Prostate gland (tissue), 2 donors: ENCODE measurements around the gene ZNF709. TPM values are rescaled to one million over a fixed set of nuclear protein-coding genes. Genes with fewer than 3 reads are reported as not detected.
"Not testable (repeated sequence)": the region's sequence is repeated elsewhere in the genome, so short reads cannot be mapped to it uniquely, and the experiment has no call there.

Experiments
- DNase-seq: peaks from one replicate; pipeline ENCODE4 v3.0.0-alpha.2; 2019; ENCODE audit warnings: low spot score
- H3K27ac ChIP-seq, 2 donors: fragments of 200-600 bp; sonication (generic); 2 replicates each; pipeline ENCODE4 v1.5.1; 2017 to 2019
- H3K27me3 ChIP-seq: fragments of 200-600 bp; sonication (generic); replicated peaks from 2 replicates; pipeline ENCODE4 v1.5.1; 2019; ENCODE audit not compliant: insufficient read depth
- H3K36me3 ChIP-seq, 2 donors: fragments of 200-600 bp; sonication (generic); 1 replicate in 1 of 2; 2 replicates in 1 of 2; pipeline versions ENCODE4 v1.5.1 to v1.8.1; 2017 to 2019
- H3K4me1 ChIP-seq: fragments of 200-600 bp; sonication (generic); replicated peaks from 2 replicates; pipeline ENCODE4 v1.5.1; 2019
- H3K4me3 ChIP-seq, 2 donors: fragments of 200-600 bp; sonication (generic); 2 replicates each; pipeline ENCODE4 v1.5.1; 2017 to 2019
- H3K9me3 ChIP-seq: fragments of 200-600 bp; sonication (generic); 2 replicates; pipeline ENCODE4 v1.5.1; 2017
- POLR2A ChIP-seq: fragments of 450-650 bp; IDR thresholded peaks from one replicate; pipeline ENCODE4 v1.6.1; 2016; ENCODE audit warnings: antibody characterized with exemption, mild to moderate bottlenecking
- POLR2AphosphoS5 ChIP-seq: sonication (generic); formaldehyde crosslinking; IDR thresholded peaks from one replicate; pipeline ENCODE4 v1.6.1; 2017; ENCODE audit warnings: antibody characterized with exemption
- WGBS: methylation state at CpG from one replicate; pipeline ENCODE4 v1.1.5; 2018; 5-methylcytosine and 5-hydroxymethylcytosine counted together
- intact Hi-C: fragments of 100-400 bp; cut with DNase I; formaldehyde crosslinking; loops from one replicate; pipeline ENCODE4 v1.14.2; 2022
- total RNA-seq, 2 donors: library from RNA; depleted of rRNA; stranded (reverse); fragments of >200 nt; gene quantifications; one replicate each; pipeline ENCODE4 v1.1.0, GENCODE V29; 2016
- TF ChIP-seq, protein P1 (sequence below), 4 experiments: fragments of 200-600 bp in 2 of 4; fragments of 450-650 bp in 2 of 4; sonication (generic) in 2 of 4; IDR thresholded peaks; 1 replicate in 3 of 4; 2 replicates in 1 of 4; pipeline ENCODE4 v1.5.1; 2016 to 2019; ENCODE audit warnings: antibody characterized with exemption in 4 of 4, mild to moderate bottlenecking in 2 of 4, moderate library complexity in 2 of 4

Gene ZNF709
- total RNA-seq, 2 donors from 2014 or later, result 3.9 to 5.4 TPM

DNA sequence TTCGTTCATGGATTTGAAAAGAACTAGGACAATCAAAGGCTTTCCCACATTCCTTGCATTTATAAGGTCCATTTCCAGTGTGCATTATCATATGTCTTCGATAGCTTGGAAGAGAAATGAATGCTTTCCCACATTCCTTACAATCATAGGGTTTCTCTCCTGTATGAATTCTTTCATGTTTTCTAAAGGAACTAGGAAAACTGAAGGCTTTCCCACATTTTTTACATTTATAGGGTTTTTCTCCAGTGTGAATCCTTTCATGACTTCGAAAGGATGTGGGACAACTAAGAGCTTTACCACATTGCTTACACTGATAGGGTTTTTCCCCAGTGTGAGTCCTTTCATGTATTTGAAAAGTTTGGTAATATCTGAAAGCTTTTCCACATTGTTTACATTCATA, 19.8 kb downstream of the ZNF709 start:
- H3K27me3 ChIP-seq, result no peaks in the 10 kb centered on the region
- no peak for DNase-seq
- intact Hi-C loops, result no loop called here
- TF ChIP-seq POLR2A (no peak), POLR2AphosphoS5 (no peak)
- TF ChIP-seq, protein P1, sequence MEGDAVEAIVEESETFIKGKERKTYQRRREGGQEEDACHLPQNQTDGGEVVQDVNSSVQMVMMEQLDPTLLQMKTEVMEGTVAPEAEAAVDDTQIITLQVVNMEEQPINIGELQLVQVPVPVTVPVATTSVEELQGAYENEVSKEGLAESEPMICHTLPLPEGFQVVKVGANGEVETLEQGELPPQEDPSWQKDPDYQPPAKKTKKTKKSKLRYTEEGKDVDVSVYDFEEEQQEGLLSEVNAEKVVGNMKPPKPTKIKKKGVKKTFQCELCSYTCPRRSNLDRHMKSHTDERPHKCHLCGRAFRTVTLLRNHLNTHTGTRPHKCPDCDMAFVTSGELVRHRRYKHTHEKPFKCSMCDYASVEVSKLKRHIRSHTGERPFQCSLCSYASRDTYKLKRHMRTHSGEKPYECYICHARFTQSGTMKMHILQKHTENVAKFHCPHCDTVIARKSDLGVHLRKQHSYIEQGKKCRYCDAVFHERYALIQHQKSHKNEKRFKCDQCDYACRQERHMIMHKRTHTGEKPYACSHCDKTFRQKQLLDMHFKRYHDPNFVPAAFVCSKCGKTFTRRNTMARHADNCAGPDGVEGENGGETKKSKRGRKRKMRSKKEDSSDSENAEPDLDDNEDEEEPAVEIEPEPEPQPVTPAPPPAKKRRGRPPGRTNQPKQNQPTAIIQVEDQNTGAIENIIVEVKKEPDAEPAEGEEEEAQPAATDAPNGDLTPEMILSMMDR (IDR thresholded peaks at IDR 0.05), result no peak
- H3K4me1 ChIP-seq, result no peaks in the 10 kb centered on the region
- no peak overlapping the region for H3K4me3 ChIP-seq
- 93% methylated on average over 3 of the region's 3 CpGs for WGBS
- no peaks in the 10 kb centered on the region for H3K9me3 ChIP-seq
- H3K36me3 ChIP-seq, result peaks cover 7% of the 10 kb centered on the region in 2 donors
- no peak overlapping the region for H3K27ac ChIP-seq

DNA sequence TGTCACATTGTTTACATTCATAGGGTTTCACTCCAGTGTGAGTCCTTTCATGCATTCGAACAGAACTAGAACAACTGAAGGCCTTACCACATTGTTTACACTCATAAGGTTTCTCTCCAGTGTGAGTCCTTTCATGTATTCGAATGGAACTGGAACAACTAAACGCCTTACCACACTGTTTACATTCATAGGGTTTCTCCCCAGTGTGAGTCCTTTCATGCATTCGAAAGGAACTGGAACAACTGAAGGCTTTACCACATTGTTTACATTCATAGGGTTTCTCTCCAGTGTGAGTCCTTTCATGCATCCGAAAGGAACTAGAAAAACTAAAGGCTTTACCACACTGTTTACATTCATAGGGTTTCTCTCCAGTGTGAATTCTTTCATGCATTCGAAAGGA, 20.5 kb downstream of the ZNF709 start:
- H3K36me3 ChIP-seq, H3K4me1 ChIP-seq, H3K27me3 ChIP-seq, DNase-seq, H3K9me3 ChIP-seq, H3K4me3 ChIP-seq, intact Hi-C loops, H3K27ac ChIP-seq: not testable (repeated sequence)
- WGBS, result 98% methylated on average over 6 of the region's 6 CpGs

DNA sequence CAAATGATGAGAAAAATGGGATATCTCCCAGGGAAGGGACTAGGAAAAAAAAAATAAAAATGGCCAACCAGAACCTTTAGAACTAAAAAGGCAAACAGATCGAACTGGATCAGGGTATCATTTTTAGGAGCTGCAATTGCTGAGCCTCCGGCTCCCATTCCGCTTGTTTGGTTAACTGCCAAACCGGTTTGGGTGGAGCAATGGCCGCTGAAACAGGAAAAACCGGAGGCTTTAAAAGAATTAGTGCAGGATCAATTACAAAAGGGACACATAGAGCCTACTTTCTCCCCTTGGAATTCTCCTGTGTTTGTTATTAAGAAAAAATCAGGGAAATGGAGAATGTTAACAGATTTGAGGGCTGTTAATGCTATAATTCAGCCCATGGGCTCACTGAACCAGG, 31.1 kb downstream of the ZNF709 start:
- Histone ChIP-seq H3K27ac (no peak overlapping the region), H3K4me3 (no peak overlapping the region), H3K36me3 (no peaks in the 10 kb centered on the region), H3K4me1 (no peaks in the 10 kb centered on the region), H3K9me3 (no peaks in the 10 kb centered on the region), H3K27me3 (no peaks in the 10 kb centered on the region)
- DNase-seq, result peak; percentile 56
- WGBS, result 44% methylated on average over 6 of the region's 6 CpGs
- TF ChIP-seq, protein P1 (IDR thresholded peaks at IDR 0.05), result no peak
- peak; percentile 53 for TF ChIP-seq POLR2AphosphoS5
- intact Hi-C loops, result no loop called here

DNA sequence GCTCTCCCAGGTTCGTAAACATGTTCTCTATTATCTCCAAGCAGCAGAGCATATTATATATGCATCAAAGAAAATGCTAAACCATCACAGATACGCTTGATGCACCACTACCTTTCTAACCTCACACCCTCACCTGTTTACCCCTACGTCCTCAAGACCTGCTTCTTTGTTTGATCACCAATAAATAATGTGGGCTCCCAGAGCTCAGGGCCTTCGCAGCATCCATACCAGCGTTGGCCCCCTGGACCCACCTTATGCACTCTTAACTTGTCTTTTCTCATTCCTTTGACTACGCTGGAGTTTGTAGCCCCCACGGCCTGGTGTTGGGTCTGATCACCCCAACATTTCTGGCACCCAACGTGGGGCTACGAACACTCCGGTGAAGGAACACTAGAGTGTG, 33.8 kb downstream of the ZNF709 start:
- H3K9me3 ChIP-seq, result no peaks in the 10 kb centered on the region
- 81% methylated on average over 10 of the region's 10 CpGs for WGBS
- H3K27ac ChIP-seq, result no peak overlapping the region
- H3K4me1 ChIP-seq, result no peaks in the 10 kb centered on the region
- intact Hi-C loops, result no loop called here
- no peaks in the 10 kb centered on the region for H3K36me3 ChIP-seq
- no peak for TF ChIP-seq POLR2A
- TF ChIP-seq POLR2AphosphoS5, result no peak
- TF ChIP-seq, protein P1 (IDR thresholded peaks at IDR 0.05), result no peak
- DNase-seq, result no peak
- no peak overlapping the region for H3K4me3 ChIP-seq
- no peaks in the 10 kb centered on the region for H3K27me3 ChIP-seq

DNA sequence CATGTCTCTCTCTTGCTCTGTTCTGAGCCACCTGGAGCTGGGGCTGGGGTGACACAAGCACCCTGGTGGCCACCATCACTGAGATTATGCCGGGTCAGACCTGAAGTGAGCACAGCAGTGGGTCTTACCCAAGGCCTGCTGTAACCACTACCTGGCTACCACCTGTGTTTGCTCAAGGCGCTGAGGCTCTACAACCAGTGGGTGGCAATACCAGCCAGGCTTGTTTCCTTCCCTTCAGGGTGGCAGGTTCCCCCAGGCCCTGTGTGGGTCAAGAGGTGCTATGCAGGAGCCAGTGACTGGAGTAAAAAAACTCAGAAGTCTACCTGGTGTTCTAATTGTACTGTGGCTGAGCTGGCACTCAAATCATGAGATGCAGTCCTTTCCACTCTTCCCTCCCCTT, 35.8 kb downstream of the ZNF709 start:
- H3K27ac ChIP-seq, result no peak overlapping the region
- no peaks in the 10 kb centered on the region for H3K9me3 ChIP-seq
- intact Hi-C loops, result no loop called here
- no peak for TF ChIP-seq POLR2A
- TF ChIP-seq, protein P1 (IDR thresholded peaks at IDR 0.05), result no peak
- no peak for TF ChIP-seq POLR2AphosphoS5
- H3K36me3 ChIP-seq, result no peaks in the 10 kb centered on the region
- H3K4me3 ChIP-seq, result no peak overlapping the region
- 80% methylated on average over 2 of the region's 2 CpGs for WGBS
- no peak for DNase-seq
- no peaks in the 10 kb centered on the region for H3K4me1 ChIP-seq
- H3K27me3 ChIP-seq, result no peaks in the 10 kb centered on the region
